Parathyroid adenoma (tissue), 2 donors: ENCODE results near the gene MMP11.

Source experiments
- H2AFZ ChIP-seq: fragments of 300-600 bp; sonication (generic); one replicate; pipeline ENCODE4 v1.7.0; 2017; ENCODE audit warnings: antibody characterized with exemption, mild to moderate bottlenecking
- H3K27ac ChIP-seq: fragments of 300-600 bp; sonication (generic); one replicate; pipeline ENCODE4 v1.7.0; 2017
- H3K27me3 ChIP-seq: fragments of 300-600 bp; sonication (generic); one replicate; pipeline ENCODE4 v1.7.0; 2017; ENCODE audit warnings: low read length; ENCODE audit not compliant: control insufficient read depth, insufficient read depth
- H3K36me3 ChIP-seq: fragments of 300-600 bp; sonication (generic); one replicate; pipeline ENCODE4 v1.7.0; 2017; ENCODE audit warnings: low read length; ENCODE audit not compliant: control insufficient read depth, insufficient read depth
- H3K4me1 ChIP-seq: fragments of 300-600 bp; sonication (generic); one replicate; pipeline ENCODE4 v1.7.0; 2017; ENCODE audit warnings: control low read depth
- H3K4me2 ChIP-seq: fragments of 300-600 bp; sonication (generic); one replicate; pipeline ENCODE4 v1.7.0; 2017; ENCODE audit warnings: low read length
- H3K4me3 ChIP-seq: fragments of 300-600 bp; sonication (generic); one replicate; pipeline ENCODE4 v1.7.0; 2017; ENCODE audit warnings: low read depth, low read length
- H3K79me2 ChIP-seq: fragments of 300-600 bp; sonication (generic); one replicate; pipeline ENCODE4 v1.7.0; 2017; ENCODE audit warnings: control low read depth
- H3K9ac ChIP-seq: fragments of 300-600 bp; sonication (generic); one replicate; pipeline ENCODE4 v1.7.0; 2017; ENCODE audit warnings: mild to moderate bottlenecking
- H3K9me3 ChIP-seq: fragments of 300-600 bp; sonication (generic); one replicate; pipeline ENCODE4 v1.7.0; 2017; ENCODE audit warnings: low read length; ENCODE audit not compliant: control insufficient read depth
- CTCF ChIP-seq: fragments of 300-600 bp; sonication (generic); IDR thresholded peaks from one replicate; pipeline ENCODE4 v1.7.0; 2017; ENCODE audit warnings: antibody characterized with exemption, mild to moderate bottlenecking
- donor health status: primary hyperparathyroidism.

MMP11 gene

GRCh38 chr22:23832226-23833016 is 59.8 kb downstream of the MMP11 start:
- Histone ChIP-seq H3K4me3 (no peak overlapping the region), H3K4me2 (no peak overlapping the region), H3K27me3 (no peaks in the 10 kb centered on the region), H3K9me3 (no peaks in the 10 kb centered on the region), H3K79me2 (no peaks in the 10 kb centered on the region), H3K27ac (no peak overlapping the region), H3K9ac (no peak overlapping the region), H3K4me1 (no peaks in the 10 kb centered on the region), H3K36me3 (no peaks in the 10 kb centered on the region), H2AFZ (no peak overlapping the region)
- TF ChIP-seq CTCF, result no peak

GRCh38 chr22:23833017-23833751 is 60.5 kb downstream of the MMP11 start:
- no peak overlapping the region for H3K4me3 ChIP-seq
- TF ChIP-seq CTCF, result no peak
- no peak overlapping the region for H3K27ac ChIP-seq
- no peak overlapping the region for H2AFZ ChIP-seq
- no peak overlapping the region for H3K4me2 ChIP-seq
- no peaks in the 10 kb centered on the region for H3K79me2 ChIP-seq
- H3K9ac ChIP-seq, result no peak overlapping the region
- H3K9me3 ChIP-seq, result no peaks in the 10 kb centered on the region
- no peaks in the 10 kb centered on the region for H3K27me3 ChIP-seq
- H3K36me3 ChIP-seq, result no peaks in the 10 kb centered on the region
- H3K4me1 ChIP-seq, result no peaks in the 10 kb centered on the region
